CD4-positive, alpha-beta T cell treated with Interleukin-17A for 4 hours (primary cell): ENCODE data around the gene PET117.
"Not testable (repeated sequence)": the region's sequence is repeated elsewhere in the genome, so short reads cannot be mapped to it uniquely, and the experiment has no call there.

Source experiments
- DNase-seq: peaks from one replicate; pipeline ENCODE4 v3.0.0-alpha.2; 2020; ENCODE audit warnings: mixed read lengths

The PET117 gene, protein sequence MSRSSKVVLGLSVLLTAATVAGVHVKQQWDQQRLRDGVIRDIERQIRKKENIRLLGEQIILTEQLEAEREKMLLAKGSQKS

DNA sequence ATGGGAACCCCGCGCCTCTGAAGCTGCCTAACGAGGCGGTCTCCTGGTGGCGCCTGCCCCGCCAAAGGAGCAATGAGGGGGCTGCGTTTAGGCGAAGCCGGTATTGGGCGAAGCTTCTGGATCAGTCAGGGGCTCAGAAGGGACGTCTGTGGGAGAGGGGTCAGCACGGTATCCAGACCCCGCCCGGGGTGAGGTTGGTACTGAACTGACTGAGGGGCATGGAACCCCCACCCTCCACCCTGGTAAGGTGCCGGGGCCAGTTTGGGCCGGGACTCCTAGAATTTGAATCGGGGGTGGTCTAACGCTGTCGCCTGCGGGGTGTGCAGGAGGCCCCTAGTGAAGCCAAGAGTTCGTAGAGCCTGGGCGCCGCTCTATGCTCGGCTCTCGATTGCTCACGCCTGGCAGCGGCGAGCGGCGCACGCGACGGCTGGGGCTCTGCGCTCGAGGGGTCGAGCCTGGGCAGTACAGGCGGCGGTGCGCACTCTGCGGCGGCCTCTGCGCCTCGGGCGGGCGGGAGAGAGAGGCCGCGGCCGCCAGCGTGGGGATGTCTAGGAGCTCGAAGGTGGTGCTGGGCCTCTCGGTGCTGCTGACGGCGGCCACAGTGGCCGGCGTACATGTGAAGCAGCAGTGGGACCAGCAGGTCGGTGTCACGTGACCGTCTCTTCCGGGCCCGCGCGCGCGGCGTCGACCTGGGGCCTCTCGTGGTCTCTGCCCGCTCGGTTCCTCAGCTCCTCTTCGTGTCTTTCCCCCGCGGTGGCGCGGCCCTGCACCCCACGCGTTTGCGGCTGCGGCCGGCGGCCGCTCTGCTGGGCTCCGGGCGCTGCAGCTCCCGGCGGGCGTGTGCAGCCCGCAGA, at the start of gene PET117, which contains the start of gene KAT14:
PET117 (plus strand) TSS at position 452 of the 854 bp plus-strand sequence; CDS start at position 545, 93 bp downstream.
KAT14 (plus strand) TSS at position 452 of the 854 bp plus-strand sequence. CDS start 4,798 bp downstream, outside the sequence.
- peak; percentile 91 for DNase-seq

DNA sequence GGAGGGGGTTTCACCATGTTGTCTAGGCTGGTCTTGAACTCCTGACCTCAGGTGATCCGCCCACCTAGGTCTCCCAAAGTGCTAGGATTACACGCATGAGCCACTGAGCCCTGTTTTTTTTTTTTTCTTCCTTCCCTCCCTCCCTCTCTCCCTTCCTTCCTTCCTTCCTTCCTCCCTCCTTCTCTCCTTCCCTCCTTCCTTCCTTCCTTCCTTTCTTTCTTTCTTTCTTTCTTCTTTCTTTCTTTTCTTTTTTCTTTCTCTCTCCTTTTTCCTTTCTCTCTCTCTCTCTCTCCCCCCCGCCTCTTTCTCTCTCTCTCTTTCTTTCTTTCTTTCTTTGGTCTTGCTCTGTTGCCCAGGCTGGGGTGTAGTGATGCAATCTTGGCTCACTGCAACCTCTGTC, 49.4 kb upstream of the PET117 start:
- not testable (repeated sequence) for DNase-seq

GRCh38 chr20:18088841-18089240, 48.8 kb upstream of the PET117 start:
- not testable (repeated sequence) for DNase-seq

GRCh38 chr20:18090044-18090443, 47.6 kb upstream of the PET117 start:
- DNase-seq, result no peak

- no peak for DNase-seq
Observed at GRCh38 chr20:18090477-18090876, 47.2 kb upstream of the PET117 start.

- DNase-seq, result no peak
Observed at GRCh38 chr20:18091623-18092022, 46.0 kb upstream of the PET117 start.

- no peak for DNase-seq
Observed at GRCh38 chr20:18092890-18093289, 44.8 kb upstream of the PET117 start.

DNA sequence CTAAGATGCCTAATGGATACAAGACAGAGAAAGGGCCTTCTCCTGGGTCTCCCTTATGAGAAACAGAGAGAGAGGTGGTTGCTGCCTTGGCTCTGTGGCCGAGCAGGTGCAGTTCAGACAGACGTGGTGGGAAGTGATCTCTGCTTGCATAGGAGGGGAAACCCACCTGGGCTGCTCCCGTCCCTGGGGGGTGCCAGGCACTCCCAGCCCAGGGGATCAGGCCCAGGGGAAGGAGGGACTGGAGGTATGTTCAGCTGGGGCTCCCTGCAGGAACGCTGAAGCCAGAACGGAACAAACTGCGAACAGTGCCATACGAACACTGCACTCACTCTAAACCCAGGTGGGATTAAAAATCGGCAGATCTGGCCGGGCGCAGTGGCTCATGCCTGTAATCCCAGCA, 44.3 kb upstream of the PET117 start:
- no peak for DNase-seq

GRCh38 chr20:18094191-18094590, 43.5 kb upstream of the PET117 start:
- DNase-seq, result no peak

DNA sequence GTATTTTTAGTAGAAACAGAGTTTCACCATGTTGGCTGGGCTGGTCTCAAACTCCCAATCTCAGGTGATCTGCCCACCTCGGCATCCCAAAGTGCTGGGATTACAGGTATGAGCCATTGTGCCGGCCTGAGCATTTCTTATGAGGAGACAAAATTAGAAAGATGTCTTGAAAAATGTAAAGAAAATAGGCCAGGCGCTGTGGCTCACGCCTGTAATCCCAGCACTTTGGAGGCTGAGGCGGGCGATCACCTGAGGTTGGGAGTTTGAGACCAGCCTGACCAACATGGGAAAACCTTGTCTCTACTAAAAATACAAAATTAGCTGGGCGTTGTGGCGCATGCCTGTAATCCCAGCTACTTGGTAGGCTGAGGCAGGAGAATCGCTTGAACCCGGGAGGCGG, 37.1 kb upstream of the PET117 start:
- not testable (repeated sequence) for DNase-seq

GRCh38 chr20:18101125-18101810, 36.4 kb upstream of the PET117 start:
- no peak for DNase-seq

- no peak for DNase-seq
Observed at GRCh38 chr20:18103497-18103896, 34.2 kb upstream of the PET117 start.

- no peak for DNase-seq
Observed at GRCh38 chr20:18108326-18108725, 29.3 kb upstream of the PET117 start.

- DNase-seq, result peak; percentile 10
Observed at GRCh38 chr20:18128574-18128973, 9.1 kb upstream of the PET117 start.

- no peak for DNase-seq
Observed at GRCh38 chr20:18132663-18133062, 5.0 kb upstream of the PET117 start.

DNA sequence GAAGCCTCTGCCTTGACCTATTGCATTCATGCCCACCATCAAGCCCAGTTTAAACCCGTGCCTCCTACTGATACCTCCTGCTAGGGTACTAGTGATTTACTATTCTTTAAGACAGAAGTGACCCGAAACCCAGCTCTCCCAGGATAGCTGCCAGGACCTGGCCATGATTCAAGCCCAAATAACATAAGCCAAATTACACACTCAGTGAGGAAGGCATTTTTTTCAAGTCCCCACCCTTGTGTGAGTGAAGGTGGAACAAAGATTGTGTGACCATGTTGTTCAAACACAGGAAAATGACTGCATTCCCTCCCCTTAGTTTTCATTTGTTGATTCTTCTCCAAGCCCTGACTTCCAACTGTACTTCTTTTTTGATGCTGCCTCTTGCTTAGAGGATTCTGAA, 3.7 kb upstream of the PET117 start:
- DNase-seq, result no peak

DNA sequence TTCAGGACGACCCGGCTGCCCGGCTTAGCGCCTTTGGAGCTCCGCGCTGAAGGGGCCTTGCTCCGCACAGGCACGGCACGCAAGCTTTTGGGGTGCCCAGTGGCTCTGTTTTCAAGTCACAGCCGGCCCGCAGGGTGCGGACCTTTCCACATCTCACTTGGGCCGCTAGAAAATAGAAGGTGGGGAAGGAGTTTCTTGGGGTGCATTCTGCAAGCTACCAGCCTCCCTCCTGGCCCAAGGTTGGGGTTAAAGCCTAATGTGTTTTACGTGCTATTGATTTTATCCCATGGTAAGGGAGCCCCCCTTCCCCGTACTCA, 561 bp downstream of the PET117 start:
- no peak for DNase-seq

DNA sequence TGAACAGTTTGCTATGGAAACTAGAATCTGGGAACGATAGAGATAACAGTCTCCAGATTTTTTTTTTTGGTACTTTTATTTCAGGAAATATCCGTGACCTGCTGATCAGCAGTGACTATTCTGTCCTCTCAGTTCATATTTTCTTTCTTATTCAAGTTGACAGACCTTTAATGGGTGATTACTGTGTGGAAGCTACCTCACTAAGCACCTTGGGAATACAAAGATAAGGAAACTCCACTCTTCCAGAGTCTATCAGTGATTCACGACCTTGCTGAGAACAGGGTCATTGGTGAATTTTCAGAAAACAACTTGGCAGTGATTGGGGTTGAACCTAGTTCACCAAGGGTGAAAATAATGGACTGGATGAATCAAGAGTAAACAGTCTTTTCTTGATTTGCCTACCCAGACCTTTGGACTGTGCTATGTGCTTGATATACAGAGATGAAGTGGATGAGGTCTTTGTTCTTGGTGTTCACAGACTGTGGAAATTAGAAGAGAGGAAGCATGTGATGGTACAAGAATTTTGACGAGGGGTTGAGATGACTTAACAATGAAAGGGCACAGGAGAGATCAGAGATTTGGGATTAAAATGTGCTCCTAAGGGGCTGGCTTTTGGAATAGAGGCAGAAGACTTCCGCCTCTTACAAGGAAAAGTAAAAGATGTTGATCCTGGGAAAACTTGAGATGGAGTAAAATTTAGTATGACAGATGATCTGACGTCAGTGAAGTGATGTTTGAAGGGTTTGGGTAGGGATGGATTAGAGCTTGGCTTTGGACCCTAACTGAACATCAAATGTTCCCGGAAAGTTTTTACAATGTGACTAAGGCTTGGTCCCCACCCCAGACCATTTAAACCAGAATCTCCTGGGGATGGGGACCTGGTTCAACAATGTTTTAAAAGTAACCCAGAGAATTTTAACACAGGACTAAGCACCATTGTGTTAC, 1.2 kb downstream of the PET117 start:
- DNase-seq, result no peak

DNA sequence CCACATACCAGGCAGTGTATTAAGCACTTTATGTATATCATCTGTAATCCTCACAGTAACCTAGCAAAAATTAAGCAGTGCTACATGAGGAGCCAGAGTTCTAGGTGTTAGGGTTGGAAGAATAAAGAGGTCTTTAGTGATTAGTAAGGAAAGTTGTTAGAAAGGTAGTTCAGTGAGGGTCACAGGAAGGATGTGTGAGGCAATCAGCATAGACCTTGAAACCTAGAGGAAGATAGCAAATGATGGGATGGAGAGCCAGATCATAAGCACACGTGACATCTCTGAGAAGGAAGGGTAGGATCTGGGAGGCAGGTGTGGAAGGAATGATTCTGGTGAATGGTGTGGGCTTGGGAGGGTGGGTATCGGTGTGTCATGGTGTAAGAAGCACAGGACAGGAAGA, 2.2 kb downstream of the PET117 start:
- no peak for DNase-seq

GRCh38 chr20:18144541-18145099, 7.0 kb downstream of the PET117 start:
- DNase-seq, result no peak

GRCh38 chr20:18154342-18154741, 16.7 kb downstream of the PET117 start:
- DNase-seq, result no peak

DNA sequence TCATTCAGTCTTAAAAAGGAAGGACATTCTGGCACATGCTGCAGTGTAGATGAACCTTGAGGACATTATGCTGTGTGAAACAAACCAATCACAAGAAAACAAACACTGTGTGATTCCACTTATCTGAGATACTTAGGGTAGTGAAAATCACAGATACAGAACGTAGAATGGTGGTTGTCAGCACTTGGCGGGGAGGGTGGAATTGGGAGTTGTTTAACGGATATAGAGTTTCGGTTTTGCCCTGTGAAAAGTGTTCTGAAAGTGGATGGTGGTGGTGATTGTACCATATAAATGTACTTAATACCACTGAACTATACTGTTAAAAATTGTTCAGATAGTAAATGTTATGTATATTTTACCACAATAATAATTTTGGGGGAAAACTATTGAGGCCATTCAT, 18.4 kb downstream of the PET117 start:
- no peak for DNase-seq

GRCh38 chr20:18164356-18164755, 26.7 kb downstream of the PET117 start:
- no peak for DNase-seq
